PC-3 (cell line): Measurements from ENCODE around the gene STAU1. TPM values are rescaled to one million over a fixed set of nuclear protein-coding genes. Genes with fewer than 3 reads are reported as not detected.

Experiments used
- ATAC-seq: fragments of 200-7000 bp; cut with Tn5 transposase; 2 replicates; pipeline ENCODE4 v1.9.1; 2020; ENCODE audit warnings: mild to moderate bottlenecking, moderate library complexity
- BruUV-seq: library from RNA; stranded (reverse); fragments of 400-500 nt; replicated peaks from 2 replicates; lab custom pipeline; 2021; lab: Mats Ljungman, UMichigan
- CTCF ChIA-PET: fragments of 300-600 bp; sonication (Branson Sonifier 250); formaldehyde crosslinking; loops from one replicate; lab custom pipeline; 2022; ENCODE audit warnings: antibody characterized with exemption; lab: Charles Lee
- POLR2A ChIA-PET: fragments of 300-600 bp; sonication (Branson Sonifier 250); formaldehyde crosslinking; loops from one replicate; lab custom pipeline; 2022; ENCODE audit warnings: antibody characterized with exemption; ENCODE audit not compliant: unreplicated experiment; lab: Charles Lee
- DNase-seq: peaks from one replicate; pipeline ENCODE4 v3.0.0-alpha.2; 2015
- H2AFZ ChIP-seq: fragments of 300-600 bp; sonication (generic); 2 replicates; pipeline ENCODE4 v1.6.0; 2016; ENCODE audit warnings: antibody characterized with exemption, low read length
- H3F3A ChIP-seq: fragments of 300-600 bp; sonication (generic); one replicate; pipeline ENCODE4 v1.6.0; 2017; ENCODE audit warnings: antibody characterized with exemption, low read length, control low read depth, mild to moderate bottlenecking; ENCODE audit not compliant: unreplicated experiment
- H3K27ac ChIP-seq: fragments of 300-600 bp; sonication (generic); 2 replicates; pipeline ENCODE4 v1.5.1; 2016; ENCODE audit warnings: mild to moderate bottlenecking, low read length
- H3K27me3 ChIP-seq: fragments of 300-600 bp; sonication (generic); 2 replicates; pipeline ENCODE4 v1.6.1; 2016; ENCODE audit warnings: low read length, mixed read lengths
- H3K36me3 ChIP-seq: fragments of 300-600 bp; sonication (generic); 2 replicates; pipeline ENCODE4 v1.6.1; 2016; ENCODE audit warnings: low read depth, mixed run types, low read length, mixed read lengths
- H3K4me1 ChIP-seq: fragments of 300-600 bp; sonication (generic); 2 replicates; pipeline ENCODE4 v1.5.1; 2016; ENCODE audit warnings: low read length; ENCODE audit not compliant: insufficient read depth
- H3K4me2 ChIP-seq: fragments of 300-600 bp; sonication (generic); 2 replicates; pipeline ENCODE4 v1.6.0; 2016; ENCODE audit warnings: low read length
- H3K4me3 ChIP-seq: fragments of 300-600 bp; sonication (generic); 2 replicates; pipeline ENCODE4 v1.5.1; 2016; ENCODE audit warnings: mild to moderate bottlenecking, low read length, mixed read lengths
- H3K79me2 ChIP-seq: fragments of 300-600 bp; sonication (generic); 2 replicates; pipeline ENCODE4 v1.6.1; 2017; ENCODE audit warnings: low read length, mixed read lengths
- H3K9ac ChIP-seq: fragments of 300-600 bp; sonication (generic); 2 replicates; pipeline ENCODE4 v1.6.0; 2016; ENCODE audit warnings: mild to moderate bottlenecking, low read length
- H3K9me2 ChIP-seq: fragments of 300-600 bp; sonication (generic); replicated peaks from 2 replicates; pipeline ENCODE4 v1.6.1; 2016; ENCODE audit warnings: mixed run types, low read length, mixed read lengths
- H3K9me3 ChIP-seq: fragments of 300-600 bp; sonication (generic); 2 replicates; pipeline ENCODE4 v1.6.1; 2016; ENCODE audit warnings: low read length, mixed read lengths
- H4K20me1 ChIP-seq: fragments of 300-600 bp; sonication (generic); 2 replicates; pipeline ENCODE4 v1.6.1; 2016; ENCODE audit warnings: low read length, mixed read lengths
- CTCF ChIP-seq: fragments of 300-600 bp; sonication (generic); conservative IDR thresholded peaks from 2 replicates; pipeline ENCODE4 v1.5.1; 2017; ENCODE audit warnings: antibody characterized with exemption, low read depth, mild to moderate bottlenecking, low read length
- EZH2 ChIP-seq: fragments of 300-600 bp; sonication (generic); IDR thresholded peaks from one replicate; pipeline ENCODE4 v1.6.1; 2017; ENCODE audit warnings: antibody characterized with exemption, mild to moderate bottlenecking, low read length; ENCODE audit not compliant: unreplicated experiment
- EZH2phosphoT487 ChIP-seq: fragments of 300-600 bp; sonication (generic); IDR thresholded peaks from 2 replicates; pipeline ENCODE4 v1.6.1; 2018; ENCODE audit warnings: mild to moderate bottlenecking, antibody characterized with exemption, low read length, borderline replicate concordance
- intact Hi-C: fragments of 100-400 bp; cut with micrococcal nuclease; formaldehyde crosslinking; loops from 2 replicates; pipeline ENCODE4 v1.9.0; 2023
- total RNA-seq: library from RNA; depleted of rRNA; stranded (reverse); fragments of >200 nt; gene quantifications from 2 replicates; pipeline ENCODE4 v1.2.3, GENCODE V29; 2014

STAU1 gene
- total RNA-seq, 1 experiment from 2014 or later, result 87.8 TPM

- Histone ChIP-seq H3K9me3 (no peaks in the 10 kb centered on the region), H2AFZ (no peak overlapping the region), H4K20me1 (no peaks in the 10 kb centered on the region), H3K27me3 (no peaks in the 10 kb centered on the region), H3K4me1 (no peaks in the 10 kb centered on the region), H3K79me2 (no peaks in the 10 kb centered on the region), H3K9ac (no peak overlapping the region), H3K27ac (no peak overlapping the region), H3K4me3 (no peak overlapping the region), H3K36me3 (peaks cover 78% of the 10 kb centered on the region), H3F3A (no peaks in the 10 kb centered on the region), H3K9me2 (no peaks in the 10 kb centered on the region), H3K4me2 (no peak overlapping the region)
- POLR2A ChIA-PET, result no interaction called here
- BruUV-seq, result no TSS peak
- intact Hi-C loops, result no loop called here
- DNase-seq (no peak), ATAC-seq (no peak)
- TF ChIP-seq EZH2phosphoT487, result no peak
- TF ChIP-seq CTCF, result no peak
- no peak for TF ChIP-seq EZH2
- CTCF ChIA-PET, result no interaction called here
These were observed 90.0 kb downstream of the STAU1 start for GRCh38 chr20:49098136-49098535.

GRCh38 chr20:49097159-49097558, 91.0 kb downstream of the STAU1 start:
- H3K9me3 ChIP-seq, result no peaks in the 10 kb centered on the region
- H3K4me3 ChIP-seq, result no peak overlapping the region
- H3K4me1 ChIP-seq, result no peaks in the 10 kb centered on the region
- no peak overlapping the region for H2AFZ ChIP-seq
- no peak overlapping the region for H3K9ac ChIP-seq
- H4K20me1 ChIP-seq, result no peaks in the 10 kb centered on the region
- intact Hi-C loops, result no loop called here
- no peaks in the 10 kb centered on the region for H3K27me3 ChIP-seq
- DNase-seq (no peak), ATAC-seq (no peak)
- ChIA-PET POLR2A (no interaction called here), CTCF (interaction anchor here (0.6 kb wide), 1 partner anchor 120 kb away, joined by 4 read pairs; no protein-coding TSS in a partner anchor)
- no peaks in the 10 kb centered on the region for H3K79me2 ChIP-seq
- H3K9me2 ChIP-seq, result no peaks in the 10 kb centered on the region
- no TSS peak for BruUV-seq
- H3K4me2 ChIP-seq, result no peak overlapping the region
- H3K36me3 ChIP-seq, result peaks cover 76% of the 10 kb centered on the region
- TF ChIP-seq EZH2phosphoT487 (no peak), CTCF (no peak)
- H3F3A ChIP-seq, result peaks cover 4% of the 10 kb centered on the region
- no peak overlapping the region for H3K27ac ChIP-seq

GRCh38 chr20:49096203-49096730, 91.9 kb downstream of the STAU1 start:
- no peak for TF ChIP-seq EZH2
- TF ChIP-seq CTCF, result no peak
- TF ChIP-seq EZH2phosphoT487, result no peak
- Histone ChIP-seq H3K4me2 (no peak overlapping the region), H3F3A (peaks cover 4% of the 10 kb centered on the region), H3K9me2 (no peaks in the 10 kb centered on the region), H3K9me3 (no peaks in the 10 kb centered on the region), H3K36me3 (peaks cover 76% of the 10 kb centered on the region), H2AFZ (no peak overlapping the region), H3K27ac (no peak overlapping the region), H3K4me3 (no peak overlapping the region), H4K20me1 (no peaks in the 10 kb centered on the region), H3K9ac (no peak overlapping the region), H3K4me1 (no peaks in the 10 kb centered on the region), H3K79me2 (no peaks in the 10 kb centered on the region), H3K27me3 (no peaks in the 10 kb centered on the region)
- CTCF ChIA-PET, result no interaction called here
- no TSS peak for BruUV-seq
- intact Hi-C loops, result no loop called here
- no peak for DNase-seq
- ATAC-seq, result no peak
- POLR2A ChIA-PET, result no interaction called here
